Measurements from ENCODE around the gene CDKL5. TPM values are rescaled to one million over a fixed set of nuclear protein-coding genes. Genes with fewer than 3 reads are reported as not detected.
"Not testable (repeated sequence)": the region's sequence is repeated elsewhere in the genome, so short reads cannot be mapped to it uniquely, and the experiment has no call there.

Gene CDKL5
- total RNA-seq, 1 experiment from 2014 or later: 7.0 TPM

DNA sequence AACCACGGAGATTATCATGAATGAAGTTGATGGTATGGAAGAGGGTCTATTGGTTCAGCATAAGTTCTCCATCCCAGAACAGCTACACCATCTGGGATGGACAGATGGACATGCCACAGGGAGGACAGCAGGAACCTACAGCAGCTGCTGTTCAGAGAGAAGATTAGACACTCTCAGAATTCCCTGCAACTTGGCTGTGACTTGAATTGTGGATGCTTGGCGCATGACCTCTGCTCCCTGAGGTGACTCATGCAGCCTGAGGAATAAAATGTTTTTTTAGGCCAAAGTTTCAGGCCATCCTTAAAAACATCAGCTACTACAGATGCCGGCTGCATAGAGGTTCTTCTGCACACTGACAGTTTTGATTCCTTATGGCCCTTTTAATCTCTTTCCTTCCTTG, 149.2 kb downstream of the CDKL5 start:
- Histone ChIP-seq H3K4me3 (ENCODE audit: insufficient read depth, low read depth, low read length) (no peak overlapping the region), H3K36me3 (replicated peaks; ENCODE audit: control insufficient read depth, insufficient read depth, low read length) (no peaks in the 10 kb centered on the region), H3K27me3 (ENCODE audit: control insufficient read depth, insufficient read depth, low read length) (no peaks in the 10 kb centered on the region)
- DNase-seq: no peak

DNA sequence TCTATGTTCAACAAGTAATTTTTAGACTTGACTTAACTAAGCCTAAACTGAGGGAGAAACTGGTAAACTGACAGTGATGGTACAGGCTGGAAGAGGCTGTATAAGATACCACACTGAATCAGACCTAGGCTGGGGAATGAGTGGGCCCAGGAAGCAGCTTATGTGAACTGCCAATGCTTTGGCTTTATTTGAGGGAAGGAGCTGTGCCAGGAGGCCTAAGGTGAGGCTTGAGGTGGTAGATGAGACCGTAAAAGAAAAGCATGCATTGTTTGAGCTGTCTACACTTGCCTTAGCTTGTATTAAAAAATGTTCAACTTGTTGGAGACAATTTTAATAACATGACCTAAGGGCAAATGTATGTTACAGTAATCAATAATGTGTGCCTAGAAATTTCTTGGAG, 150.3 kb downstream of the CDKL5 start:
- H3K36me3 ChIP-seq (replicated peaks; ENCODE audit: control insufficient read depth, insufficient read depth, low read length): no peaks in the 10 kb centered on the region
- no peaks in the 10 kb centered on the region for H3K27me3 ChIP-seq (ENCODE audit: control insufficient read depth, insufficient read depth, low read length)

DNA sequence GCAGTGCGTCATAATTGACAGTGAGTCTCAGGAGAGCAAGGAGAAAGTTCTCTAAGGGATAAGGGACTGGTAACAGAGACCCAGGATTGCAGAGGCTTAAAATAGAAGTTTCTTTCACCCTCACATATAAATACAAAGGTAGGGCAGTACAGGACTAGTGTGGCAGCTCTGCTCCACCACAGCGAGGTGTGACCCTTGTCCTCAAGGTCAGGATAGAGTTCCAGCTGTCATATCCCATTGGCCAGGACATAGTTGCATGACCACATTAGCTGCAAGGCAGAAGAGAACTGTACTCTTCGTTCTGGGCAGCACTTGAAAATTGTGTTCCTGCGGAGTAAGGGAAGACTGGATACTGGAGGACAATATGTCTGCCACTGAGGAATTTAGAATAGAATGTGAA, 152.0 kb downstream of the CDKL5 start:
- H3K36me3 ChIP-seq (replicated peaks; ENCODE audit: control insufficient read depth, insufficient read depth, low read length): no peaks in the 10 kb centered on the region
- H3K4me3 ChIP-seq (ENCODE audit: insufficient read depth, low read depth, low read length): no peak overlapping the region
- no peak for DNase-seq
- no peaks in the 10 kb centered on the region for H3K27me3 ChIP-seq (ENCODE audit: control insufficient read depth, insufficient read depth, low read length)

More for the DNA sequence above, 150.3 kb downstream of the CDKL5 start:
- H3K4me3 ChIP-seq (ENCODE audit: insufficient read depth, low read depth, low read length): no peak overlapping the region
- DNase-seq: no peak

DNA sequence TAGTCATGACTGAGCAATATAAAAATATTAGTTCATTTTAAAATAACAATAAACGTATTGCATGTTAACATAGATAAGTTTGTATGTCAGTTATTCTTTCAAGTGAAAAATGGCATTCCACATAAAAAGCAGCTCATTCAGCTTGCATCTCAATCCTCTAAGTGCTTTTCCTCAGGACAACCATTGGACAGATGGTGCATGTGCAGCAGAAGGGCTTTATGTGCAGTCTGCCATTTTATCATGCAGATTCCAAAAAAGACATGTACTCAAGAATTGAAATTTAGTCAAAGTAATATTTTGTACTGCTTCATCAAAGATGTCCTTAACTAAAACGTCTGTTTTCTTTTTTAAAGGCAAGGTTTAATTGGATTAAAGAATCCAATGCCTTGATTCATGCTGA, 153.1 kb downstream of the CDKL5 start:
- no peak overlapping the region for H3K4me3 ChIP-seq (ENCODE audit: insufficient read depth, low read depth, low read length)
- H3K27me3 ChIP-seq (ENCODE audit: control insufficient read depth, insufficient read depth, low read length): no peaks in the 10 kb centered on the region
- no peaks in the 10 kb centered on the region for H3K36me3 ChIP-seq (replicated peaks; ENCODE audit: control insufficient read depth, insufficient read depth, low read length)
- DNase-seq: no peak

DNA sequence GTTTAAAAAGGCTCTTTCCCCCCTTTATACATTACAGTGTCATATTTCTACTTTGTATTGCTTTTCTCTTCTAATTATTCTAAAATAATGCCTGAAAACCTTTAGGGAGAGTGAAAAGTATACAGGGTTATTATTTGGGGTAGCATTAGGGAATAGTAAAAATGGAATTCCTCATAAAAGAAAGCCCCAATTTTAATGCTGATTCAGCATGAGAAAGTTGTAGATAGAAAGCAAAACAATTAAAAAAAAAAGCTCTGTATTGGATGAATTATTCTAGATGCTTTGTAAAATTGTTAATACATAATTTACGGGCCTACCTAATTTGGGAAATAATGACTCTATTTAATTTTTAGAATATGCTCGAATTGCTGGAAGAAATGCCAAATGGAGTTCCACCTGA, 154.1 kb downstream of the CDKL5 start:
- Histone ChIP-seq H3K36me3 (replicated peaks; ENCODE audit: control insufficient read depth, insufficient read depth, low read length) (no peaks in the 10 kb centered on the region), H3K4me3 (ENCODE audit: insufficient read depth, low read depth, low read length) (no peak overlapping the region), H3K27me3 (ENCODE audit: control insufficient read depth, insufficient read depth, low read length) (no peaks in the 10 kb centered on the region)
- DNase-seq: no peak

DNA sequence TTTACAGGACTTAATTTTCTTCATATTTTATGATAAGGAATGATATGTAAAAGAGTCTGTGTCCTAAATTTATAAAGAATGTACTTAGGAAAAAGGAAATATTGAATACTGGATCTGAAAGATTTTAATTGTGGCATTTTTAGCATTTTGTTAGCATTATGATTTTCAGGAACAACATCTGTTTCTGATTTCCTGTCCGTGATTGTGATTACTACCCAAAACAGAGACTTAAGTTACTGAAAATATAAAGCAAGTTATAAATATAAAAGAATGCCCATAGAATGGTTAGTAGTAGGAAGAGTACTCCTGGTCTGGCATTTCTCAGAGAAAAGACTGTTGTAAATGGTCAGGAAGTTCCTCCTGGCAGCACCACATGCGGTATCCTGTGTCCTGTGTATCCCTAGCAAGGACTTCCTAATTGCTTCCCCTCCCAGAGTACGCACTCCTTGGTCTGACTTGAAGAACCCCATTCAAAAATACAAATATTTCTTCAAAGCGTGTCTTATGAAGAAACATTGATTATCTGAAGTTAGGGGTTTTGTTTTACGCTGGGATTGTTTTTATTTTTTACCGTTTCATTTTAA, 157.6 kb downstream of the CDKL5 start:
- no peak overlapping the region for H3K4me3 ChIP-seq (ENCODE audit: insufficient read depth, low read depth, low read length)
- no peaks in the 10 kb centered on the region for H3K36me3 ChIP-seq (replicated peaks; ENCODE audit: control insufficient read depth, insufficient read depth, low read length)
- no peak for DNase-seq
- H3K27me3 ChIP-seq (ENCODE audit: control insufficient read depth, insufficient read depth, low read length): no peaks in the 10 kb centered on the region

DNA sequence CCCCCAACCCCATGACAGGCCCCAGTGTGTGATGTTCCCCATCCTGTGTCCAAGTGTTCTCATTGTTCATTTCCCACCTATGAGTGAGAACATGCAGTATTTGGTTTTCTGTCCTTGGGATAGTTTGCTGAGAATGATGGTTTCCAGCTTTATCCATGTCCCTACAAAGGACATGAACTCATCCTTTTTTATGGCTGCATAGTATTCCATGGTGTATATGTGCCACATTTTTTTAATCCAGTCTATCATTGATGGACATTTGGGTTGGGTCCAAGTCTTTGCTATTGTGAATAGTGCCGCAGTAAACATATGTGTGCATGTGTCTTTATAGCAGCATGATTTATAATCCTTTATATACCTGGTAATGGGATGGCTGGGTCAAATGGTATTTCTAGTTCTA, 163.9 kb downstream of the CDKL5 start:
- DNase-seq; H3K36me3 ChIP-seq (replicated peaks; ENCODE audit: control insufficient read depth, insufficient read depth, low read length); H3K27me3 ChIP-seq (ENCODE audit: control insufficient read depth, insufficient read depth, low read length); H3K4me3 ChIP-seq (ENCODE audit: insufficient read depth, low read depth, low read length): not testable (repeated sequence)

DNA sequence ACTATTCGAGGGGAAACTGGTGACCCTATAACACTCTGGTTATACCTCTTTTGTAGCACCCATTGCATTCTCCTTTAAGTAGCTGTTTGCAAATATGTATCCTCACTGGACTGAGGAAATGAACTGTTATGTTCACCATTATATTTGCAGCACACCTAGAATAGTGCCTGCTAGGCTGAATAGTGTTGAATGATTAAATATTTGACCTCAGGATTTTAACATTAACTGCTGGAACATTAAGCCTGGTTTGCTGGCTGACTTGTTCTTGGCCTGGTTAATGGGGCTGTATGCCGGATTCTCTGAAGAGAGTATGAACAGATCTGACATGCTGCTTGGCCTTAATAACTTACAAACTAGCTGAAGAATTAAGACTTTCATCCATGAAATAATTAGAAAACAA, 166.4 kb downstream of the CDKL5 start:
- Histone ChIP-seq H3K27me3 (ENCODE audit: control insufficient read depth, insufficient read depth, low read length) (no peaks in the 10 kb centered on the region), H3K4me3 (ENCODE audit: insufficient read depth, low read depth, low read length) (no peak overlapping the region), H3K36me3 (replicated peaks; ENCODE audit: control insufficient read depth, insufficient read depth, low read length) (no peaks in the 10 kb centered on the region)
- DNase-seq: no peak

DNA sequence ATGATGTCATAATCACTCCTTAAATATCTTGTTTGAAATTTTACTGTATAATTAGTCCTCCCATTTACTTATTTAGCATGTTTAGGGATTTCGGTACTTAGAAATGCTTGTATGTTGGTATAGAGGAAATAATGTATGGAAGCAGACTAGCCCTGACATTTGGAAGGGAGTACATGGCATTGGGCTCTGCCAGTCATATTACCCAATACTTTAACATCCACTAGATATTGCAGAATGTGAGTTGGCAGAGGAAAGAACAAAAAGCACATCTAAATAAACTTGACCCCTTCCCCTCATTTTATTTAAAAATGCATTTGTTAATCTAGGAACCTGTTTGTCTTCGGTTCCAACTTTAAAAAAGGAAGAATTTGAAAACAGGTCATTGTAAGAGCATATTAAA, 168.7 kb downstream of the CDKL5 start:
- H3K27me3 ChIP-seq (ENCODE audit: control insufficient read depth, insufficient read depth, low read length): no peaks in the 10 kb centered on the region
- H3K36me3 ChIP-seq (replicated peaks; ENCODE audit: control insufficient read depth, insufficient read depth, low read length): no peaks in the 10 kb centered on the region
- no peak for DNase-seq
- no peak overlapping the region for H3K4me3 ChIP-seq (ENCODE audit: insufficient read depth, low read depth, low read length)

DNA sequence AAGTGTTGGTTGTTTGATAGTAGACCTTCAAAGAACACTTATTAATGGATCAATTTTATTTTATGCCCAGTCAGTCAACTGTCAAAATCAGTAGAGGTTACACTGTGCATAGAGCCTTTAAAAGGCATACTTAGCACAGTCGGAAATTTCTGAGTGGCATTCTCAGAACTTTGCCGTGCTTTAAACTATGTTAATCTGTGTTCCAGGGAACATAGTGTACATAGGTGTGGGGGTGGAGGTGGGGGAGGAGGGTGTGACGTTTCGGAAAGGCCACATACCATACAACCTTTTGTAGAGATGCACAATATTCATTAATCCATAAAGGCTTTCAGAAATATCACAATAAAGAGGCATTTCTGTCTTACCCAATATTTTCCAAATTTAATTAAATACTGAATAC, 170.7 kb downstream of the CDKL5 start:
- DNase-seq: no peak
- H3K27me3 ChIP-seq (ENCODE audit: control insufficient read depth, insufficient read depth, low read length): no peaks in the 10 kb centered on the region
- no peak overlapping the region for H3K4me3 ChIP-seq (ENCODE audit: insufficient read depth, low read depth, low read length)
- H3K36me3 ChIP-seq (replicated peaks; ENCODE audit: control insufficient read depth, insufficient read depth, low read length): no peaks in the 10 kb centered on the region

DNA sequence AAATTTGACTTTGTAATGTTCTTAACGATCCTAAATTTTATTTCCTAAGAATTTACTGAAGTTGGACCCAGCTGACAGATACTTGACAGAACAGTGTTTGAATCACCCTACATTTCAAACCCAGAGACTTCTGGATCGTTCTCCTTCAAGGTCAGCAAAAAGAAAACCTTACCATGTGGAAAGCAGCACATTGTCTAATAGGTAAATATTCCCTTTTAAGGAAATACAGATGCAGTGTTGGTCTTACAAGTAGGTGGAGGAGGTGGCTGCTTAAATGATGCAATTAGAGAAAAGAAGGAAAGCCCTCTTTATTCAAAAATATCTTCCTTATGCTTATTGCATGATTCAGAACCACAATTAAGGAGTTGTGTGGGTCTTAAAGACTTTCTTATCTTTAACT, 173.0 kb downstream of the CDKL5 start:
- Histone ChIP-seq H3K36me3 (replicated peaks; ENCODE audit: control insufficient read depth, insufficient read depth, low read length) (no peaks in the 10 kb centered on the region), H3K27me3 (ENCODE audit: control insufficient read depth, insufficient read depth, low read length) (no peaks in the 10 kb centered on the region)
- DNase-seq: no peak

DNA sequence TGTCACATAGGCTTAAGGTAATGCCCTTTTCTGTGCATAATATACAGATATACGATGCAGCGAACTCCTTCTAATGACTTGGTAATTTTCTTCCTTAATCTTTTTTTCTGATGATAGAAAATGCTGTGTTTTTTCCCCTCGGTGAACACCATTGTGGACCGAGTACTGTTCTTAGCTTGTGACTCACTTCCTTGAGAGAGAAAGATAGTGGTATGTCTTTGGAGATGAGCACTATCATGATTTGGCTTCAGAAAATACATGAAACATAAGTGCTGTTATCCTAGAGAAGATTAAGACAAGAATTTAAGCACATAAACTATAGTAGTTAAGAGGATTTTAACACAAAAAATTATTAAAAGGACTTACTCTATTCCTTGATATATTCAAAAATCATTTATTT, 182.6 kb downstream of the CDKL5 start:
- Histone ChIP-seq H3K36me3 (replicated peaks; ENCODE audit: control insufficient read depth, insufficient read depth, low read length) (peaks cover 3% of the 10 kb centered on the region), H3K4me3 (ENCODE audit: insufficient read depth, low read depth, low read length) (no peak overlapping the region), H3K27me3 (ENCODE audit: control insufficient read depth, insufficient read depth, low read length) (no peaks in the 10 kb centered on the region)
- no peak for DNase-seq

More for the DNA sequence above, 173.0 kb downstream of the CDKL5 start:
- H3K4me3 ChIP-seq (ENCODE audit: insufficient read depth, low read depth, low read length): no peak overlapping the region

DNA sequence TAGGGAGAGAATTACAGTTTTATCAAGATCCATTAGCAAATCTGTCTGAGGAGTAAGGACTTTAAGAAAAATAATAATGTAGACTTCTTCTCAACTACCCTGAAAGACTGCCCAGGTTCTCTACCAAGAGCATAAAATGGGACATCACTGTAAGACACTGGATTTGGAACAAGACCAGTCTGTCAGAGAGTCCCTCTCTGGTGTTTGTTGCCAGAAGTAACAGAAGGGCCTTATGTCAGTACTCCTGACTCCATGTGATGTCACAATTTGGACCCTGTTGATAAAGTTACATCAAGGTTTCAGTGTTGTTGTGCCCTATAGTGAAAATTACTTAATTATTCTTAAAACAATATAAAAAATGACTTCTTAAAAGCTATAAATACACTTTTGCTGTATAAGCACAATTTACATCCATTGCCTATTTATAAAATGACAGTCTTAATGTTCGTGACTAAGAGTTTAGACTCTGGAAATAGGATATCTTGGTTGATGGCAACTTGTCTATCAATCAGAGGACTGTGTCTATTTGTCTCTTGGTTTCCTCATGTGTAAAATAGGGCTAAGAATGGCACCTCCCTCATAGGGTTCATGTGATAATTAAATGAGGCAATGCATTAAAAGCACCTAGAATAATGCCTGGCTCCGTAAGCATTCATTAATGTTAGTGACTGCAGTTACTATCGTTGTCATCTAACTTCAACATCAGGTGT, 188.7 kb downstream of the CDKL5 start:
- no peak for DNase-seq
- Histone ChIP-seq H3K36me3 (replicated peaks; ENCODE audit: control insufficient read depth, insufficient read depth, low read length) (peaks cover 3% of the 10 kb centered on the region), H3K4me3 (ENCODE audit: insufficient read depth, low read depth, low read length) (no peak overlapping the region), H3K27me3 (ENCODE audit: control insufficient read depth, insufficient read depth, low read length) (no peaks in the 10 kb centered on the region)

DNA sequence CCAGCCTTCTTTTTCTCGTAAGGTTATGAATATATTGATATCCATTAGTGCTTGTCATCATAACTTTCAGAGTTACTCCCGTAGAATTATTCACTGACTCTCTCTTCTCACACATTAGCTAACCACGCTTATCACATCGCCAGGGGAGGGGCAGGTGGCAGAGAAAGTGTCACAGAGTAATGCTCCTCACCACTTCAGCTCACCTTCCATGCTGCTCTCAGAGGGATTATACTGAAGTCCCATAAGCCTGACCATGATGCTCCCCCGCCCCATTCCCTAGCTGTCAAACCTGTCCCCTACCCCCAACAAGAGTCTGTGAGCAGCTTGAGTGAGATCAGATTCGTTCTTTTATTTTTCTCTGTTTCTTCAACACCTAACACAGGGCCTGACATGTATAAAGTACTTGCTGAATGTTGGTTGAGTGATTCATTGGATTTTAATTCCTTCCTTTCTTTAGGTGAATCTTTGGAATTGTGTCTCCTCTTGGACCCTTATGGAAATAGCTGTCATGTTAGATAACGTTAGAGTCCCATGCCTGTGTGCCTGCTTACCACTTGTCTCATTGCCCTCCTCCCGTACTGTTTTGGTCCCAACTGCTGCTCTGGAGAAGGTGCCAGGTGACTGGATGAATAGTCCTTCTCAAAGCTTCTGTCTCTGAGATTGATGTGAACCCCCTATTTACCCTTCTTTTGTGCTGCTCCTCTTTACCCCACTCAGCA, 191.4 kb downstream of the CDKL5 start:
- no peak for DNase-seq
- no peaks in the 10 kb centered on the region for H3K27me3 ChIP-seq (ENCODE audit: control insufficient read depth, insufficient read depth, low read length)
- H3K36me3 ChIP-seq (replicated peaks; ENCODE audit: control insufficient read depth, insufficient read depth, low read length): no peaks in the 10 kb centered on the region

DNA sequence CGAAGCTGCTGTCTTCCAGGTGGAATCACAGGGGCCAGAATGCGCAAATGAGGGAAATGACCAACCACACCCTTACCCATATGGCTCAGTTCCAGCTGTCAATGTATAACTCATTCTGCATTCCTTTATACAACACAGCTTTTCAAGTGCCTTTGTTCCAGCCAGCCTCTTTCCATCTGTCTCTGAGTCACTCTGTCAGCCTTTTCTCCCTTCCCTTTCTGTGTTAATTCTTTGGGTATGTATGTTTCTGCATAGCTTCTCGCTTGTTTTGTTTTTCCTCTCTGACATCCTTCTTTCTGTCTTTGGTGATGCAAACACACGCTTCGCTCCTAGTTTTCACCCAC, 192.0 kb downstream of the CDKL5 start:
- no peak for DNase-seq
- H3K36me3 ChIP-seq (replicated peaks; ENCODE audit: control insufficient read depth, insufficient read depth, low read length): no peaks in the 10 kb centered on the region
- no peaks in the 10 kb centered on the region for H3K27me3 ChIP-seq (ENCODE audit: control insufficient read depth, insufficient read depth, low read length)
- no peak overlapping the region for H3K4me3 ChIP-seq (ENCODE audit: insufficient read depth, low read depth, low read length)

More for the DNA sequence above, 191.4 kb downstream of the CDKL5 start:
- no peak overlapping the region for H3K4me3 ChIP-seq (ENCODE audit: insufficient read depth, low read depth, low read length)
